Activated T-helper 1 cell treated with anti-CD3 and anti-CD28 coated beads, Interleukin-12 subunit alpha, Interleukin-12 subunit beta, Interleukin-2, Interleukin-4 antibody, amounts not matched to agents 30 ng/mL and 10 ng/mL and 1 ng/mL, durations not matched to agents 14 hours and 24 hours and 36 hours (primary cell): Measurements from ENCODE around the gene LAMA4. TPM values are rescaled to one million over a fixed set of nuclear protein-coding genes. Genes with fewer than 3 reads are reported as not detected.

Experiments
- DNase-seq: peaks from one replicate; pipeline ENCODE4 v3.0.0; 2021; ENCODE audit warnings: low spot score
- H3K27ac Mint-ChIP-seq: one replicate; pipeline ENCODE4 v1.8.0; 2021; ENCODE audit warnings: mild to moderate bottlenecking, mixed read lengths
- H3K27me3 Mint-ChIP-seq: one replicate; pipeline ENCODE4 v1.8.0; 2022; ENCODE audit warnings: mild to moderate bottlenecking, moderate library complexity, mixed read lengths; ENCODE audit not compliant: insufficient read depth
- H3K36me3 Mint-ChIP-seq: one replicate; pipeline ENCODE4 v1.8.0; 2021; ENCODE audit warnings: low read depth, mixed read lengths
- H3K4me1 Mint-ChIP-seq: one replicate; pipeline ENCODE4 v1.8.0; 2021; ENCODE audit warnings: low read depth, mixed read lengths
- H3K4me3 Mint-ChIP-seq: one replicate; pipeline ENCODE4 v1.8.0; 2021; ENCODE audit warnings: mild to moderate bottlenecking, moderate library complexity, mixed read lengths
- H3K9me3 Mint-ChIP-seq: one replicate; pipeline ENCODE4 v1.8.0; 2021; ENCODE audit warnings: mixed read lengths
- intact Hi-C: fragments of 100-400 bp; cut with micrococcal nuclease; formaldehyde crosslinking; loops from one replicate; pipeline ENCODE4 v1.15.1; 2024
- total RNA-seq: library from RNA; stranded (reverse); gene quantifications from 2 replicates; pipeline ENCODE4 v1.2.3, GENCODE V29; 2022

LAMA4 gene
- total RNA-seq, 1 donor from 2014 or later: not detected

DNA sequence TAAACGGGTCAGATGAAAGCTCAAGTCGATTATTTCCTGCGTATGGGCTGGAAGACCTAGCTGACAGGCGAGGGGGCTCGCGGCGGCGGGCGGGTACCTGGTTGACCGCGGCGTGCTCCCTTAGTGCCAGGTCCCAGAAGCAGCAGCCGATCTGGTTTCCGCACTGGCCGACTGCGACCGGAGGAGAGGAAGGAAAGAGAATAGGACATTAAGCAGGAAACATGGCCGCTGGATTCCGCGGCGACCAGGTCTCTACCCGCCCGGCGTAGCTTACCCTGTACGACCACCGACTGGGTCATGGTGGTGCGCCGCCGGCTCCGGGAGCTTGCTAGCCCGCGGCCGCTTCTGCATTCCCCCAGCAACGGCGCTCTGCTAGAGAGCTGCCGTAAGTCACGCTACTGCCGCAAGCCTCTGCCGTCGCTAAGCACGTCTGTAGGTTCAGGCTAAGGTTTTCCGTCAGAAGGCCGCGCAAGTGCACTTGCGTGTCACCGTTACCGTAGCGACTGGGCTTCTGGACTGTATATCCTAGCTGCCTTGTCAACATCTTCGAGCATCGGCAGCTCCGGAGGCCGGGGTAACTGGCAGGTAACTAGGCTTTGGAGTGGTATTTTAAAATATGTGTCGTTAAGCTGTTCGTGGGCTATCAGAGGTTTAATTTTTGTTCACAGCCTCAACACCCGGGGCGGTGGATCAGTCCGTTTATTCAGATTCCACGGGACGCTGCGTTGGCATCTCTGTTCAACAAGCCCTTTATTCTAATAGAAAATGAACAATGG lies 167.0 kb downstream of the LAMA4 start, which contains the start of the genes FAM229B and TUBE1:
FAM229B (plus strand) TSS at position 456 of the 776 bp plus-strand sequence. CDS start 11,693 bp downstream, outside the sequence.
TUBE1 (minus strand) TSS at position 347 of the 776 bp plus-strand sequence; CDS start at position 299, 48 bp downstream.
- intact Hi-C loops: loop anchor here (1.0 to 10.0 kb wide), 11 partner anchors 45 to 1769 kb away; partner anchors contain the start of genes AMD1, CDK19, MARCKS and REV3L
- Mint-ChIP-seq H3K36me3 (peaks cover 7% of the 10 kb centered on the region), H3K27me3 (peaks cover 14% of the 10 kb centered on the region), H3K4me1 (no peaks in the 10 kb centered on the region), H3K27ac (no peak within 1 kb of the TSS), H3K9me3 (no peaks in the 10 kb centered on the region), H3K4me3 (no peak within 1 kb of the TSS)
- peak; percentile 86 for DNase-seq

DNA sequence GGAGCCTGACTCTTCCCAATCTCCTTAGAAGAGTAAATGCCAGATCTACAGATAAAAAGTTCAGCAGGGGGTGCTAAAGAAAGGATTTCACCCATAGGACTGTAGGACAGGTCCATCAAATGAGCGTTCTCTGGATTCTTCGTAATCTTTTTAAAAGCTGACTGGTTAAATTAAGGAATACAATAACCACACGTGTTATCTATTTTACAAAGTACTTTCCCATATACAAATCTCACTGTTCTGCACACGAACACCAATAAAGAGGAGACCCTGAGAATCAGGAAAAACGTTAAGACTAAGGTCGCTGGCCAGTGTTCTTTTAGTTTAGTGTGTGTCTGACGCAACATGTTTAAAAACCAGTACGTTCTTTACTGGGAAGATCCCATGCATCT lies 167.6 kb downstream of the LAMA4 start:
- Mint-ChIP-seq H3K4me3 (no peak overlapping the region), H3K27ac (no peak overlapping the region), H3K9me3 (no peaks in the 10 kb centered on the region), H3K27me3 (peaks cover 8% of the 10 kb centered on the region), H3K36me3 (peaks cover 7% of the 10 kb centered on the region), H3K4me1 (no peaks in the 10 kb centered on the region)
- no peak for DNase-seq
- intact Hi-C loops: loop anchor here (1.0 to 10.0 kb wide), 11 partner anchors 44 to 1770 kb away; partner anchors contain the start of genes AMD1, CDK19, MARCKS and REV3L

DNA sequence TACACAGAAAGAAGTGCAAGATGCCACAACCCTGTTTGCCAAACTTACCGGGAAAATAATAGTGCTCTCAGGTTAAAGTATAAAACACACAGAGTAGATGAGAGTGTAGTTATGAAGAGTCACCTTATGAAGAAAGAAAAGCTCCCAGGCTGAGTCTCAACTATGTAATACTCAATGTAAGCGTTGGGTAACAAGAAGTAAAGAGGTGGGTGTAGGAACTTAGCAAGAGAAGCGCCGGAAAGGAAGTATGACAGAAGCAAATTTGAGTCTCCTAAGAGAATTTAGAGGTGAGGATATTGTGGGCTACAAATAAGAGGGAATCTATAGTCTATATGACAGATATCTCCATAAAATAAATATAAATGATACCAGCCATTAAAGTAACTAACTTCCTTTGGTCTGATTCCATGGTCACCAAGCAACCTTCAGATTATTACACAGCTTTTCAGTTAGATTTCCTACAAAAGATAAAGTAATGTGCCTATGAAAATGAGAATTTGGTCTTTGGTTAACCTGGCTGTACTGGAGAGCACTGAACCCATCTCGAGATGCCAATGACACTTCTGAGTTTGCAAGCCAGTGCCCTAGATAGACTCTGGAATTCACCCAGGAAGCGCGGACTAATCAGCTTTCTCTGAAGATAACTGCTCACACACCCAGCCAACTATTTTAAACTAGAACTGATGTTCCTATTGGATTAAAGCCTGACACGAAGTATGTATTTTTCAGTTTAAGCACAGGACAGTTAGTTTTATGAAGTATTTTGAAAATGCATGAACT lies 168.9 kb downstream of the LAMA4 start:
- Mint-ChIP-seq H3K36me3 (peaks cover 7% of the 10 kb centered on the region), H3K27me3 (no peaks in the 10 kb centered on the region), H3K4me1 (no peaks in the 10 kb centered on the region), H3K27ac (no peak overlapping the region), H3K9me3 (no peaks in the 10 kb centered on the region), H3K4me3 (peak overlapping the region; percentile 57)
- no peak for DNase-seq
- intact Hi-C loops: loop anchor here (2.0 to 10.0 kb wide), 6 partner anchors 43 to 1771 kb away; partner anchors contain the start of genes AMD1, CDK19 and MARCKS

DNA sequence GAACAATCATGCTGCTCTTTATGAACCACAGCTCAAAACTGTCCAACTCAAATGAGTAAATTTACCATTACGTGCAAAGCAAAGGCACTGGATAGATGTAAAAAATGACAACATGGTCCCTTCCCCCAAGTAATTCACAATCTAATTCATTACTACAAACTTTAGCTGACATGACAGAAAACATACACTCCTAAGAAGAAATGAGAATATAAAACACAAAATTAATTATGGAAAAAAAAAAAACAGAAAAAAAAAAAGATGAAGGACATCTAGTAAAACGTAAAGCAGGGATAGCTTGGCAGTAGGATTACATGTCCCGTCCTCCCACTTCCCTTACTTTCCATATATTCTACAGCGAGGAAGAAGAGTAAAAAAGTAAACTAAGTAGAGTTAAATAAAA lies 172.8 kb downstream of the LAMA4 start:
- H3K9me3 Mint-ChIP-seq: no peaks in the 10 kb centered on the region
- no peaks in the 10 kb centered on the region for H3K27me3 Mint-ChIP-seq
- H3K4me1 Mint-ChIP-seq: no peaks in the 10 kb centered on the region
- no peak overlapping the region for H3K4me3 Mint-ChIP-seq
- no peak overlapping the region for H3K27ac Mint-ChIP-seq
- intact Hi-C loops: loop anchor here (10.0 kb wide), 2 partner anchors 1207 to 1267 kb away; partner anchors contain the start of genes AMD1 and CDK19
- DNase-seq: no peak
- peaks cover 11% of the 10 kb centered on the region for H3K36me3 Mint-ChIP-seq

DNA sequence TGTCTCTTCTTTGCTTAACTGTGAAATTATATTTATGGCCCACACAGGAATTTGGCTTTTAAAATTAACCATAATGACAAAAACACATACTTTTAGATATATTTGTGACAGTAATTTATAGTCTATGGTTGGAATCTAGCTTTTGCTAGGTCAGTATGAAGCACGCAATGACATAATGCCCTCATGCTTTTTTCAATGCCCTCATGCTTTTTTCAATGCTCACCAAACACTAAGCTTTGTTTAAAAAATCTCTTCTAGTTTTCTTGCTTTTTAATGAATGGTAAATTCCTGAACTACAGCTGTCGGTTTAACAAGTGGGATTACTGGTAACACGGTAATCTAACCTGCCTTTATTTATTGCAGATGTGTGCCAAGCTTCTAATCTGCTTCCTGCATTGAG lies 187.8 kb downstream of the LAMA4 start:
- Mint-ChIP-seq H3K4me1 (no peaks in the 10 kb centered on the region), H3K4me3 (no peak overlapping the region), H3K36me3 (peaks cover 6% of the 10 kb centered on the region), H3K27ac (no peak overlapping the region), H3K9me3 (no peaks in the 10 kb centered on the region), H3K27me3 (no peaks in the 10 kb centered on the region)
- intact Hi-C loops: no loop called here
- DNase-seq: no peak

DNA sequence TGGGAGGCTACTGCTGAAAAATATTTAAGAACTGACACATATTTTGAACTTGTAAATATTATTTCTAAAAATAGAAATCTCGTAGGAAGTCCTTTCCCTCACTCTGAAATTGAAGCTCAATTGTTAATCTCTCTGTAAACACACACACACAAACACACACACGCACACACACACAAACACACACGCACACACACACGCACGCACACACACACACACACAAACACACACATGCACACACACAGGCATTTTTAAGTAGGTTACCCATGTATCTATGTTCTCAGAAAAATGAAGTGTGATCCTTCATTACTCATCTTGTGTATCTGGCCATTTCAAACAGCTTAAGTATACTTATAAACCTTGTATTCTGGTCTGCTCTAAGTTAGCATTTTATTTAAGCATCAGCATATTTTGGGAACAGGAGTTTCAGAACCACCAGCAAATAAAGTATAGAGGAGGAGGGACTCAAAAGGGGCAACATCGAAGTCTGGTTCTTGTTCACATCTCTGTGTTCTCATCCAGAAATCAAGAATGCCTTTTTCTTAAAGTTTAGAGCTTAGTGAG lies 188.9 kb downstream of the LAMA4 start:
- Mint-ChIP-seq H3K27me3 (no peaks in the 10 kb centered on the region), H3K36me3 (peaks cover 5% of the 10 kb centered on the region), H3K27ac (no peak overlapping the region), H3K4me3 (no peak overlapping the region), H3K4me1 (no peaks in the 10 kb centered on the region), H3K9me3 (no peaks in the 10 kb centered on the region)
- intact Hi-C loops: no loop called here
- no peak for DNase-seq

DNA sequence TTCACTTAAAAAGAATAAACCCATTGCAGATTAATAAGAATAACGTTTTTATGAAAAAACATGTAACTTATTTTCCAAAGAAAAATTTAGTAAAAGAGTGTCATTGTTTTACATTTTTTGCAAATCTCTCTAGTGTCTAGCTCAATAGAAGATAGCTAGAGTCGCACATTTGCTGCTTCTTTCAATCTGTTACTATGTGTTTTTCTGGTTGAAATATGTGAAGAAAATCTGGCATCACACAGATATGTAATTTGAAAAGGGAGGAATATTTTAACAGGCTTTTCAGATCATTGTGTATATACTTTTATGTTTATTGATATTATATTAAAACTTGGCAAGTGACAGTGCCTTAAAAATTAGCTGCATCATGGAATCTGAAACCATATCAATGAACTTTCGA lies 191.4 kb downstream of the LAMA4 start:
- H3K4me3 Mint-ChIP-seq: no peak overlapping the region
- no peaks in the 10 kb centered on the region for H3K4me1 Mint-ChIP-seq
- intact Hi-C loops: no loop called here
- no peaks in the 10 kb centered on the region for H3K27me3 Mint-ChIP-seq
- H3K36me3 Mint-ChIP-seq: peaks cover 2% of the 10 kb centered on the region
- DNase-seq: no peak
- H3K27ac Mint-ChIP-seq: no peak overlapping the region
- H3K9me3 Mint-ChIP-seq: no peaks in the 10 kb centered on the region

DNA sequence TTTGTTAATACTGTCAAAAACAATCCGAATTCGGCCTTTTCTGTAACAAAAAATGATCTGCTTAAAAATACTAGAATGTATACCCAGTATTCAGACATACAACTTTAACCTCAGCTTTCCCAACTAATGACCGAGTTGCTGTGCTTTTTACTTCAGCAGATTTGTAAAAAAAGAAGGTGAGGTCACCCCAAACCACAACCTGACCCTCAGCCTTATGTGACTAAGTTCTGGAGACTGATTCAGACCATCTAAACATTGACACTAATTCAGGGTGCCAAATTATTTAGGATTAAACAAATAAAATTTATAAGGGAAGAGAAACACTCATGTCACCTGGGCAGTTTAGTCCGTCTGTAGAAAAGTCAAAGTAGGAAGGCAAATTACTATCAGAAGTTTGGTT lies 192.8 kb downstream of the LAMA4 start:
- Mint-ChIP-seq H3K4me1 (no peaks in the 10 kb centered on the region), H3K27me3 (no peaks in the 10 kb centered on the region), H3K27ac (no peak overlapping the region), H3K9me3 (no peaks in the 10 kb centered on the region), H3K36me3 (no peaks in the 10 kb centered on the region), H3K4me3 (no peak overlapping the region)
- DNase-seq: no peak
- intact Hi-C loops: no loop called here

Other genes with a start within 250 kb of the LAMA4 start
- 0.17 TPM in 1 of 2 replicates, not detected in the other for gene CCN6, start 200.5 kb downstream of the LAMA4 start, total RNA-seq
- 24.4 and 26.2 TPM in 2 replicates for gene TUBE1, start 167.1 kb downstream of the LAMA4 start, total RNA-seq
- 1.1 and 2.2 TPM in 2 replicates for gene FAM229B, start 167.0 kb downstream of the LAMA4 start, total RNA-seq
- not detected in 2 replicates for gene RFPL4B, start 92.8 kb upstream of the LAMA4 start, total RNA-seq